Kidney tubule cell (primary cell): Measurements from ENCODE around the gene OTUD4.

ENCODE experiments used
- DNase-seq: peaks from one replicate; pipeline ENCODE4 v3.0.0-alpha.2; 2018; ENCODE audit warnings: low spot score

OTUD4 gene

DNA sequence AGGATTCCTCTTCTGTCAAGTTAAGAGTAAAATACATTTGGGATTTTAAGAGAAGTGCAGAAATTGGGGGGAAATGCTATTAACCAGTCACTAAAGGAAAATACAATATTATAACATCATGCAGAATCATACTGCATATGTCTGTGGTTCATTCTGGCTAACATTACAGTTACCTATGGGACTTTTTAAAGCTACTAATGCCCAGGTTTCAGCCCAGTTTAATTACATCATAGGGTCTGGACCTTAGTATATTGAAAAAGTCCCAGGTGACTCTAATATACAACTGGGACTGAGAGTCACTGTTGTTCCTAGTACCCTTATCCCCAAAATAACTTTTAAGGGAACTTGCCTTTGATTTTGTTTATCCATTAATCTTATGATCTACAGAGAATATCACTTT is 72.3 kb downstream of the OTUD4 start:
- DNase-seq: no peak

DNA sequence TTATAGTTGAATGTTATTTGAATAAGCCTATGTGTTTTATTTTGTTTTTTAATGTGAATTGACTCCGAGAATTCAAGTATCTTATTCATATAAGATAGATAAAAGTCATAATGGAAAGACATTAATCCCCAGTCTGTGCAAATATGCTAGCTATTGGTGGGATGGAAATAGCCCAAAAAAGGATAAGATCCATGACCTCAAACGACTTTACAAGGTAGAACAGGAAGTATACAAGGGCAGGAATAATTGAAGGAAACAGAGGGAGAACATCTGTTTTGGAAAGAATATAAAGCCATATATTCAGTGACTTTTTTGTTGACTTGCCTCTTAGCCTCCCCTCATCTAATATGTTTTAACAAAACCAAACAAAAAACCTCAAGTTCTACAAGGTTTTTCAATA is 73.3 kb downstream of the OTUD4 start:
- DNase-seq: no peak

DNA sequence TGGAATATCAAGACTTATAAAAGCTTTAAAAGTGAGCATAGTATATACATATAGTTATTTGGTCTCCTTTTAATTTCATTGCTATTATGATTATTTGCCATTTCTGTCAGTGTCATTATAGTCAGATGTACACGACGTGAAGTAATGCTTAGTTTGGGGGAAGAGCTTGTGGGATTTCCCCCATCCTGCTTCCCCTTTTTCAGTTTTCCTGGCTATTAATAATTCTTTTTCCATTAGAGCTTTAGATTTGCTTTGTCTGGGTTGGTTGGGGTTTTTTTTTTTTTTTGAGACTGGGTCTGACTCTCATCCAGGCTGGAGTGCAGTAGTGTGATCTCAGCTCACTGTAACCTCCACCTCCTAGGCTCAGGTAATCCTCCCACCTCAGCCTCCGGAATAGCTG is 76.9 kb downstream of the OTUD4 start:
- no peak for DNase-seq

DNA sequence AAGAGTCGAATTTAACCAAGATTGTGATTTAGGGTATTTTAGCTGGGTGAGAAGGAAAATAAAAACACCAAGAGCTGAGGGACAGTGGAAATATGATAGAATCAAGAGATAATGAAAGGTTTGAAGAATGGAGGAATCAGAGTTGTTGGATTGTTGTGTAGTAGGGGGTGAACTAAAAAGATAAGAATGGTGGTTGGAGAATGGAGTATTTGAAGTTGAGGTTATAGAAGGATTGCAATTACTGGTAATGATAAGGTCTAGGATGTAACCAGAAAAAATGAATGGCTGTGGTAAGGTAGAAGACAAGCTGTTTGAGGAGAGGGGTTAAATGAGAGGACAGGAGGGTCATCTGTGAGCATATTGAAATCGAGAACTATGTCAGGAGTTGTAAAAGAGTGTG is 77.8 kb downstream of the OTUD4 start:
- DNase-seq: no peak

DNA sequence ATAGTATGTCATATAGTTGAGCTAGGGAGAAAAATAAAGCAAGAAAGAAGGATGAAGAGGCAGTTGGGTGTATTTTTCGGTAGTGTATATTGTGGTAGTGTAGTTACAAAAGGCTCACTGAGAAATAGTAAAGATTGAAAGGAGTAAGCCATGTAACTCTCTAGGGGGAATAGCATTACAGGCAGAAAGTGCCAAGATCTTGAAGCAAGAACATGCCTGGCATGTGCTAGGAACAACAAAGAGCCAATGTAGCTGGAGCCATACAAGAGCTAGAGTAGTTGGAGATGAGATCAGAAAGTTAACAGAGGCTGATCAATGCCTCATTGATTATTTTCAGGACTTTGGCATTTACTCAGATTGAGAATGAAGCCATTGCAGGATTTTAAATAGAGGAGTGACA is 79.3 kb downstream of the OTUD4 start:
- no peak for DNase-seq

DNA sequence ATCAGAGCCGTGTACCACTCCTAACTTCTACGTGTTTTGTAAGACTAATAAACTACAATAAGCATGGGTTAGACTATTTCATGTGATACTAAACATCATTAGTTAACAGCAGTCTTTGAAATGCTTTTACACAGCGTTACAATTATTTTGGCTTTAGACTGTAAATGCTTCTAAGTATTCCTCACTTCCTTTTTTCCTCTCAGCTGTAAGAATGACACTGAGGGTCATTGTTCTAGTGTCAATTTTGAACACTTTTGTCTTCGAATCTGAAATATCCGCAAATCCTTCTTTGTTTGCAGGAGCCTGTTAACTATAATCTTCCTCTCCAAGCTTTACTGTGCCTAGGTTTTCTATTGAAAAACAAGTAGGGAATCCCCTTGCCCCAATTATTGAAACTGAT is 80.7 kb downstream of the OTUD4 start:
- DNase-seq: no peak

DNA sequence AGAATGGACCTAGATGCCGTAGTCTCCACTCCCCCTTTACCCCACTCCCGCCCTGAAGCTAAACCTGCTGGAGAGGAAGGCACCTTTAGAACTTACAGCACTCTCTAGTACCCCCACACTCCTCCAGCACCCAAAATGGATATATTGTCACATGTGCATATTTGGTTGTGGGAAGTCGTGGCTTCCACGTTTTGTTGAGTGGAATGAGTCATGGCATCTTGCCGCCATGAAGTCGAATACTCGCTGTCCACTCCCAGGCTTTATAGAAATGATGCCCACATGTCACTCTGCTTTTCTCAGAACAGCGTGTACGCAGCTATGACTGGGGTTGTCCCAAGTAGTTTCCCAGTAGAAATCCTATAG is 81.7 kb downstream of the OTUD4 start:
- peak; percentile 62 for DNase-seq

DNA sequence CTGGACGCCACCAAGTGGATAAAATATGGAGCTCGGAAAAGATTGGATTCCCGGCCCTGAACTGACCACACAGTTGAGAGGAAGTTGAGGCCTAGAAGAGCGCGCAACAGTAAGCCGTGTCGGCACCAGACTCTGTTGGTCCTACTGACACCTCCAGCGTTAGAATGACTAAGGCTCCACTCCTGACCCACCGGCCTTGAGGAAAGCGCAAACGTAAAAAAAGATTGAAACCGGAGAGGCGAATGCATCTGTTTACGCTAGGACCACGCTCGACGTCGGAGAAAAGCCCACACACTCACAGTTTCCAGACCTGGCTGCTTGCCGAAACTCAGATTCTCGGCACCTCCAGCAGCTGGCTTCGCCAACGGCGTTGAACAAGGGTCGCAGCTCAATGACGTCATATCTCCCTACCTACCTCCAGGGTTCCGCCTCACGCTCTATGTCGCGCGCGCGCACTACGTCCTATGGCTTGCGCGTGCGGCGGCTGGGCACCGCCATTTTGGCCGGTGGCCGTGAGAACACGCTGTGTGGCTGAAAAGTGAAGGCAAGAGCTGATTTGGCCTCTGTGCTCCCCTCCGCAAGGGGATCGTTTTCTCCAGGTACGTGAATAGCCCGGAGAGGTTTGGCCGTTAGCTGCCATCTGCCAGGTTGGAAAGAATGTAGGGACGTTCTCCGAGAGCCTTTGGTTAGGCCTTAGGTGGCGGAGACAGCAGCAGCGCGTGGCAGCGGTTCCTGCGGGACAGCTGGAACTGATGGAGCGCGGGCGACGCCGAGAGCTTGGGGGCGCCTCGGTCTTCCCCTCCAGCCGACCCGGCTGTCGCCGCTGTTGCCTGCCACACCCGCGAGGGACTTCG is 82.3 kb downstream of the OTUD4 start, which contains the start of the genes ABCE1 and ANAPC10:
ABCE1 (plus strand) TSS at position 491 of the 854 bp plus-strand sequence. CDS start 6,102 bp downstream, outside the sequence.
ANAPC10 (minus strand) TSS at position 376 of the 854 bp plus-strand sequence. CDS start 2,097 bp downstream, outside the sequence.
- peak; percentile 98 for DNase-seq

DNA sequence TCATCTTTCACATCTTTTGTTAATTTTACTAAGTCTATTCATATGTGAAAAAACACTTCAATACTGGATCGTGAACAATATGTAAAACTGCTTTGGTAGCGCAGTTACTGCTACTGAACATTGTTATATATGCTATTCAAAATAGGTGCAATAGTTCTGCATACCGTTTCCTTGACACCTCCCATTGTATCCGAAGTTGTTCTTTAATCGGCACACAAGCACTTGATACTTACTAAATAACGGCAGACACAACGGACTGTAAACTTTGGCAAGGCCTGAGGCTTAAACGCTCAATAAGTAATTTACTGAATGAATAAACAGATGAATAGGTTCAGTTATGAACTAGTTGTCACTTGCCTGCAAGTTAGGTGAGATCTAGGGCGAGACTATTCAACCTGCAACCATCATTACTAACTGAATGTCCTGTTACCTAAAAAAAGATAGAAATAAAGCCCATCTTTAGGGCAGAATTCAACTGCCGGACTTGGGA is 83.0 kb downstream of the OTUD4 start:
- no peak for DNase-seq

DNA sequence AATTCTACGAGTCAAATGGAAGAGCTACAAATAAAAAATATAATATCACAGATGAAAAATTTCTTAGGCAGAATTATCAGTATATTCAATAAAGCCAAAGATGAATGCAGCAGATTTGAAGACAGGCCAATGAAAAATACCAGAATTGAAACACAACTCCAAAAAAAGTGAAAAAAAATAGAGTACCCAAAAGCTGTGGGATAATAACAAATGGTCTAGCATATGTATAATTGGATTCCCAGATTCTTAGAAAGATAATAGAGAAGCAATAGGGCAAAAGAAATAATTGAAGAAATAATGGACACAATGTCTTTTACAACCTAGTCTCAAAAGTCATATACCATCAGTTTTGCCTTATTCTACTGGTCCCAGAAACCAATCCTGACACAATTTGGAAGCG is 86.8 kb downstream of the OTUD4 start:
- no peak for DNase-seq

DNA sequence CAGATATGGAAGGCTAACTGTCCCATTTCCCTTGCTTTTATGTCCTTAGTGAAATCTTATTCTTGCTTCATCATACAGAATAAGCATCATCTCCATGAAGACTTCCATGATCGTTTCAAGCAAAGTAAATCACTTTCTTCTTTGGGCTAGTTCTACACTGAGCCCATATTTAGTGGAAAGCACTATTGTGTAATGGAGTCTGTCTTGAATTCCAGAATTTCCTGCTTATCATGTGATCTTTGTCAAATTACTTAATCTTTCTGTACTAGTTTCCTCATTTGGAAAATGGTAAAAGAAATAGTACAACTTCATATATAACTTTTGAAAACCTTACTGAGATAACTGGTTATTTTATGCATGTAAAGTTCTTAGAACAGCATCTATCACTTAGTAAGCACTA is 90.0 kb downstream of the OTUD4 start:
- DNase-seq: no peak

DNA sequence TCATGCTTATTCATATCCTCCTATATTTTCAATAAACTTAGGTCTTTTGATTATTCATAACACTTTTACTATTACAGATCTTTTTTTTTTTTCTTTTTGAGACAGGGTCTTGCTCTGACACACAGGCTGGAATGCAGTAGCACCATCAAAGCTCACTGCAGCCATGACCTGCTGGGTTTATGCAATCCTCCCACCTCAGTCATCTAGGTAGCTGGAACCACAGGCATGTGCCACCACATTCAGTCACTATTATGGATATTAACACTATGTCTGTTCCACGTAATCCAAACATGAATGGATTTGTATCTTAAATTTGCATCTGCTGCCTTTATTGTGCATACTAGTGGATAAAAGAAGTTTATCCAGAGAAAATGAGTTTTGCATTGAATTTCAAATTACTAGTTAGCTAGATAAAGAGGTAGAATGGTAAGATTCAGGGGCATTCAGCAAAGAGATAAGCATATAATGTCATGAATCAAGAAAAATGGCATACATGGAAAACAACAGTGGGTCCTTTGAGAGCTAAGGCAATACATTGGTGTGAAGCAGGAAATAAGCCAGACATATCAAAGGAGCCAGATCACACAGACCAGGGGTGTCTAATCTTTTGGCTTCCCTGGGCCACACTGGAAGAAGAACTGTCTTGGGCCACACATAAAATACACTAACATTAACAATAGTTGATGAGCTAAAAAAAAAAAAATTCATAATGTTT is 96.3 kb downstream of the OTUD4 start:
- peak; percentile 79 for DNase-seq
